Liver (tissue), 9 donors: ENCODE results near the gene CCDC66. TPM values are rescaled to one million over a fixed set of nuclear protein-coding genes. Genes with fewer than 3 reads are reported as not detected.

Experiments
- DNase-seq: peaks from one replicate; pipeline ENCODE4 v3.0.0-alpha.2; 2017; ENCODE audit warnings: low spot score
- H3K27ac ChIP-seq, 2 donors: one replicate each; pipeline ENCODE4 v1.7.0; 2013; ENCODE audit warnings: inconsistent platforms in 2 of 2, low read length in 2 of 2, control low read depth in 1 of 2, low read depth in 1 of 2, mild to moderate bottlenecking in 1 of 2
- H3K27me3 ChIP-seq, 4 donors: one replicate each; pipeline versions ENCODE4 v1.6.1 to v1.7.0; 2013; ENCODE audit warnings: low read length in 3 of 4, inconsistent platforms in 1 of 4, mild to moderate bottlenecking in 1 of 4, moderate library complexity in 1 of 4; ENCODE audit not compliant: control insufficient read depth in 4 of 4, insufficient read depth in 4 of 4
- H3K36me3 ChIP-seq, 4 donors: one replicate each; pipeline versions ENCODE4 v1.6.1 to v1.7.0; 2013; ENCODE audit warnings: low read length in 3 of 4, mild to moderate bottlenecking in 3 of 4, low read depth in 1 of 4, moderate library complexity in 1 of 4; ENCODE audit not compliant: control insufficient read depth in 4 of 4, insufficient read depth in 3 of 4
- H3K4me1 ChIP-seq, 4 donors: one replicate each; pipeline versions ENCODE4 v1.6.1 to v1.7.0; 2013; ENCODE audit warnings: low read length in 3 of 4, mild to moderate bottlenecking in 3 of 4, moderate library complexity in 1 of 4; ENCODE audit not compliant: control insufficient read depth in 4 of 4, insufficient read depth in 4 of 4
- H3K4me3 ChIP-seq, 3 donors: one replicate each; pipeline versions ENCODE4 v1.6.1 to v1.7.0; 2013; ENCODE audit warnings: low read length in 3 of 3, control low read depth in 1 of 3, low read depth in 1 of 3, mild to moderate bottlenecking in 1 of 3
- H3K9ac ChIP-seq, 2 donors: one replicate each; pipeline ENCODE4 v1.7.0; 2013; ENCODE audit warnings: low read length in 2 of 2, mild to moderate bottlenecking in 2 of 2, moderate library complexity in 2 of 2, control low read depth in 1 of 2, low read depth in 1 of 2
- H3K9me3 ChIP-seq, 4 donors: one replicate each; pipeline versions ENCODE4 v1.6.1 to v1.7.0; 2013; ENCODE audit warnings: low read length in 3 of 4; ENCODE audit not compliant: control insufficient read depth in 4 of 4
- EGR1 ChIP-seq, 2 donors: IDR thresholded peaks; 2 replicates each; pipeline ENCODE4 v1.6.1; 2016 to 2018; ENCODE audit warnings: antibody characterized with exemption in 2 of 2, low read depth in 2 of 2
- FOXA1 ChIP-seq: IDR thresholded peaks from 2 replicates; pipeline ENCODE4 v1.6.1; 2016; ENCODE audit warnings: antibody characterized with exemption
- FOXA2 ChIP-seq: IDR thresholded peaks from 2 replicates; pipeline ENCODE4 v1.6.1; 2016; ENCODE audit warnings: antibody characterized with exemption
- GABPA ChIP-seq, 2 donors: IDR thresholded peaks in 1 of 2; conservative IDR thresholded peaks in 1 of 2; 2 replicates each; pipeline ENCODE4 v1.6.1; 2016; ENCODE audit warnings: antibody characterized with exemption in 2 of 2, mild to moderate bottlenecking in 1 of 2, moderate library complexity in 1 of 2
- HNF4A ChIP-seq, 2 donors: conservative IDR thresholded peaks; 2 replicates each; pipeline ENCODE4 v1.6.1; 2016; ENCODE audit warnings: antibody characterized with exemption in 2 of 2, mild to moderate bottlenecking in 2 of 2
- JUND ChIP-seq, 2 donors: IDR thresholded peaks; 2 replicates each; pipeline ENCODE4 v1.6.1; 2016; ENCODE audit warnings: antibody characterized with exemption in 2 of 2
- NR2F2 ChIP-seq: IDR thresholded peaks from 2 replicates; pipeline ENCODE4 v1.6.1; 2016; ENCODE audit warnings: antibody characterized with exemption
- RAD21 ChIP-seq, 2 donors: IDR thresholded peaks; 2 replicates each; pipeline ENCODE4 v1.6.1; 2016; ENCODE audit warnings: antibody characterized with exemption in 2 of 2, mild to moderate bottlenecking in 2 of 2
- RXRA ChIP-seq, 2 donors: IDR thresholded peaks; 2 replicates each; pipeline ENCODE4 v1.6.1; 2017 to 2018; ENCODE audit warnings: antibody characterized with exemption in 2 of 2, mild to moderate bottlenecking in 1 of 2
- TAF1 ChIP-seq: conservative IDR thresholded peaks from 2 replicates; pipeline ENCODE4 v1.6.1; 2016; ENCODE audit warnings: antibody characterized with exemption, mild to moderate bottlenecking
- YY1 ChIP-seq: IDR thresholded peaks from 2 replicates; pipeline ENCODE4 v1.6.1; 2016; ENCODE audit warnings: antibody characterized with exemption, mild to moderate bottlenecking
- WGBS: extraction: QIAGEN DNeasy Blood & Tissue Kit; methylation state at CpG from one replicate; pipeline ENCODE4 v1.1.7; 2013; 5-methylcytosine and 5-hydroxymethylcytosine counted together
- polyA plus RNA-seq, 2 donors: library from polyadenylated mRNA; stranded (reverse) in 1 of 2; unstranded in 1 of 2; fragments of 200-250 nt in 1 of 2; fragments of >200 nt in 1 of 2; fragmentation: Nextera tagmentation in 1 of 2; extraction: Ambion mirVana in 1 of 2; gene quantifications; one replicate each; pipeline versions ENCODE4 v1.2.1 to v1.2.3, GENCODE V29; 2013 to 2015
- total RNA-seq, 2 donors: library from RNA; depleted of rRNA; stranded (reverse); fragments of >200 nt; gene quantifications; one replicate each; pipeline ENCODE4 v1.2.3, GENCODE V29; 2014
- TF ChIP-seq, protein P1 (sequence below): IDR thresholded peaks from 2 replicates; pipeline ENCODE4 v1.6.1; 2016; ENCODE audit warnings: antibody characterized with exemption
- TF ChIP-seq, protein P2 (sequence below): IDR thresholded peaks from 2 replicates; pipeline ENCODE4 v1.6.1; 2016; ENCODE audit warnings: antibody characterized with exemption
- TF ChIP-seq, protein P3 (sequence below): IDR thresholded peaks from 2 replicates; pipeline ENCODE4 v1.6.1; 2016; ENCODE audit warnings: antibody characterized with exemption, mild to moderate bottlenecking
- TF ChIP-seq, protein P4 (sequence below): IDR thresholded peaks from 2 replicates; pipeline ENCODE4 v1.6.1; 2016; ENCODE audit warnings: antibody characterized with exemption
- TF ChIP-seq, protein P5 (sequence below): fragments of 150-350 bp; IDR thresholded peaks from 2 replicates; pipeline ENCODE4 v1.5.1; 2017; ENCODE audit warnings: improper control_type of control experiment, low read depth, low read length; ENCODE audit not compliant: missing input control
- donor health status: healthy.
- donor health status: healthy.
- donor health status: healthy.
- donor health status: healthy.
- donor health status: healthy.

CCDC66 gene
- total and polyA plus RNA-seq, 4 donors, result 2.1 to 23.3 (median 11.8) TPM

DNA sequence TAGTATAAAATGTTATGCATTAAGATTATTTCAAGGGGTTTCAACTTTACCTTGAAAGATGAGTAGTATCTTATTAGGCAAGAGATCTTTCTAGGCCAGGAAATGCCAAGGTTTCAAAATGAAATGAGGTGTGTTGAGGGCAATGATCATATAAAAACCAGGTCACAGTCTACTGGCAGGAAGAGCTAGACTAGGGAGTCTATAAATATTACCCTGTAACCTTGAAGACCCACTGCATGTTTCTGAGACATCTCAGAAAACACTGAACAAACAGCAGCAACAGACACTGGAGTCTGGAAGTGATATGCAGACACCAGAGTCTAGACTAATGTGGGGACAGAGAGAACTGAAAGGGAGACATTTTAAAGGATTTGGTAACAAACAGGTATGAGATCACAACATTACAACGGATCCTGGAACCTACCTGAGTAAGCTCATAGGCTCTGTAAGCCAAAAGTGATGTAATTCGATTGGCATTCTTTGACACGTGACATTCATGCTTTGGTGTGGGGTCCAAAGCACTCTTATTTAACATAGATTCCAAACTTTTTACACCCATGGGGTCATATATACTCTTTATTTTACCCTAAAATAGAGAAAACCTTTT is 111.1 kb downstream of the CCDC66 start:
- Histone ChIP-seq H3K36me3 (peaks cover 2 to 42% (median 22%) of the 10 kb centered on the region in 4 donors), H3K27ac (no peak overlapping the region), H3K9me3 (no peaks in the 10 kb centered on the region), H3K27me3 (no peaks in the 10 kb centered on the region), H3K9ac (no peak overlapping the region), H3K4me3 (no peak overlapping the region), H3K4me1 (no peaks in the 10 kb centered on the region)
- no peak for TF ChIP-seq NR2F2
- TF ChIP-seq RXRA (IDR thresholded peaks at IDR 0.05), result no peak
- TF ChIP-seq, protein P1, sequence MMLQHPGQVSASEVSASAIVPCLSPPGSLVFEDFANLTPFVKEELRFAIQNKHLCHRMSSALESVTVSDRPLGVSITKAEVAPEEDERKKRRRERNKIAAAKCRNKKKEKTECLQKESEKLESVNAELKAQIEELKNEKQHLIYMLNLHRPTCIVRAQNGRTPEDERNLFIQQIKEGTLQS, result no peak
- no peak for TF ChIP-seq YY1
- no peak for TF ChIP-seq GABPA (IDR thresholded peaks at IDR 0.05 in 1 of 2, conservative IDR thresholded peaks at IDR 0.05 in 1 of 2)
- TF ChIP-seq, protein P2, sequence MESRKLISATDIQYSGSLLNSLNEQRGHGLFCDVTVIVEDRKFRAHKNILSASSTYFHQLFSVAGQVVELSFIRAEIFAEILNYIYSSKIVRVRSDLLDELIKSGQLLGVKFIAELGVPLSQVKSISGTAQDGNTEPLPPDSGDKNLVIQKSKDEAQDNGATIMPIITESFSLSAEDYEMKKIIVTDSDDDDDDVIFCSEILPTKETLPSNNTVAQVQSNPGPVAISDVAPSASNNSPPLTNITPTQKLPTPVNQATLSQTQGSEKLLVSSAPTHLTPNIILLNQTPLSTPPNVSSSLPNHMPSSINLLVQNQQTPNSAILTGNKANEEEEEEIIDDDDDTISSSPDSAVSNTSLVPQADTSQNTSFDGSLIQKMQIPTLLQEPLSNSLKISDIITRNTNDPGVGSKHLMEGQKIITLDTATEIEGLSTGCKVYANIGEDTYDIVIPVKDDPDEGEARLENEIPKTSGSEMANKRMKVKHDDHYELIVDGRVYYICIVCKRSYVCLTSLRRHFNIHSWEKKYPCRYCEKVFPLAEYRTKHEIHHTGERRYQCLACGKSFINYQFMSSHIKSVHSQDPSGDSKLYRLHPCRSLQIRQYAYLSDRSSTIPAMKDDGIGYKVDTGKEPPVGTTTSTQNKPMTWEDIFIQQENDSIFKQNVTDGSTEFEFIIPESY, result no peak
- no peak for TF ChIP-seq JUND (IDR thresholded peaks at IDR 0.05)
- TF ChIP-seq TAF1, result no peak
- no peak for TF ChIP-seq HNF4A (conservative IDR thresholded peaks at IDR 0.05)
- TF ChIP-seq, protein P3, sequence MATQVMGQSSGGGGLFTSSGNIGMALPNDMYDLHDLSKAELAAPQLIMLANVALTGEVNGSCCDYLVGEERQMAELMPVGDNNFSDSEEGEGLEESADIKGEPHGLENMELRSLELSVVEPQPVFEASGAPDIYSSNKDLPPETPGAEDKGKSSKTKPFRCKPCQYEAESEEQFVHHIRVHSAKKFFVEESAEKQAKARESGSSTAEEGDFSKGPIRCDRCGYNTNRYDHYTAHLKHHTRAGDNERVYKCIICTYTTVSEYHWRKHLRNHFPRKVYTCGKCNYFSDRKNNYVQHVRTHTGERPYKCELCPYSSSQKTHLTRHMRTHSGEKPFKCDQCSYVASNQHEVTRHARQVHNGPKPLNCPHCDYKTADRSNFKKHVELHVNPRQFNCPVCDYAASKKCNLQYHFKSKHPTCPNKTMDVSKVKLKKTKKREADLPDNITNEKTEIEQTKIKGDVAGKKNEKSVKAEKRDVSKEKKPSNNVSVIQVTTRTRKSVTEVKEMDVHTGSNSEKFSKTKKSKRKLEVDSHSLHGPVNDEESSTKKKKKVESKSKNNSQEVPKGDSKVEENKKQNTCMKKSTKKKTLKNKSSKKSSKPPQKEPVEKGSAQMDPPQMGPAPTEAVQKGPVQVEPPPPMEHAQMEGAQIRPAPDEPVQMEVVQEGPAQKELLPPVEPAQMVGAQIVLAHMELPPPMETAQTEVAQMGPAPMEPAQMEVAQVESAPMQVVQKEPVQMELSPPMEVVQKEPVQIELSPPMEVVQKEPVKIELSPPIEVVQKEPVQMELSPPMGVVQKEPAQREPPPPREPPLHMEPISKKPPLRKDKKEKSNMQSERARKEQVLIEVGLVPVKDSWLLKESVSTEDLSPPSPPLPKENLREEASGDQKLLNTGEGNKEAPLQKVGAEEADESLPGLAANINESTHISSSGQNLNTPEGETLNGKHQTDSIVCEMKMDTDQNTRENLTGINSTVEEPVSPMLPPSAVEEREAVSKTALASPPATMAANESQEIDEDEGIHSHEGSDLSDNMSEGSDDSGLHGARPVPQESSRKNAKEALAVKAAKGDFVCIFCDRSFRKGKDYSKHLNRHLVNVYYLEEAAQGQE, result no peak
- no peak for TF ChIP-seq FOXA2
- TF ChIP-seq, protein P4, sequence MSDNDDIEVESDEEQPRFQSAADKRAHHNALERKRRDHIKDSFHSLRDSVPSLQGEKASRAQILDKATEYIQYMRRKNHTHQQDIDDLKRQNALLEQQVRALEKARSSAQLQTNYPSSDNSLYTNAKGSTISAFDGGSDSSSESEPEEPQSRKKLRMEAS, result no peak
- no peak for TF ChIP-seq RAD21 (IDR thresholded peaks at IDR 0.05)
- TF ChIP-seq FOXA1, result no peak
- TF ChIP-seq EGR1 (IDR thresholded peaks at IDR 0.05; ENCODE audit: low read depth in 2 of 2), result no peak
- TF ChIP-seq, protein P5, sequence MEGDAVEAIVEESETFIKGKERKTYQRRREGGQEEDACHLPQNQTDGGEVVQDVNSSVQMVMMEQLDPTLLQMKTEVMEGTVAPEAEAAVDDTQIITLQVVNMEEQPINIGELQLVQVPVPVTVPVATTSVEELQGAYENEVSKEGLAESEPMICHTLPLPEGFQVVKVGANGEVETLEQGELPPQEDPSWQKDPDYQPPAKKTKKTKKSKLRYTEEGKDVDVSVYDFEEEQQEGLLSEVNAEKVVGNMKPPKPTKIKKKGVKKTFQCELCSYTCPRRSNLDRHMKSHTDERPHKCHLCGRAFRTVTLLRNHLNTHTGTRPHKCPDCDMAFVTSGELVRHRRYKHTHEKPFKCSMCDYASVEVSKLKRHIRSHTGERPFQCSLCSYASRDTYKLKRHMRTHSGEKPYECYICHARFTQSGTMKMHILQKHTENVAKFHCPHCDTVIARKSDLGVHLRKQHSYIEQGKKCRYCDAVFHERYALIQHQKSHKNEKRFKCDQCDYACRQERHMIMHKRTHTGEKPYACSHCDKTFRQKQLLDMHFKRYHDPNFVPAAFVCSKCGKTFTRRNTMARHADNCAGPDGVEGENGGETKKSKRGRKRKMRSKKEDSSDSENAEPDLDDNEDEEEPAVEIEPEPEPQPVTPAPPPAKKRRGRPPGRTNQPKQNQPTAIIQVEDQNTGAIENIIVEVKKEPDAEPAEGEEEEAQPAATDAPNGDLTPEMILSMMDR, result no peak
- 92% methylated on average over 3 of the region's 3 CpGs for WGBS
- DNase-seq, result no peak

Other genes starting within 250 kb of the CCDC66 start
- gene ERC2, start 88.7 kb upstream of the CCDC66 start, total RNA-seq, result under 1 TPM; 0.14 to 0.25 TPM
- gene ERC2, start 88.7 kb upstream of the CCDC66 start, polyA plus RNA-seq, result not detected
- 10 to 100 TPM; 29.3 to 51.3 TPM for gene TASOR, start 126.1 kb downstream of the CCDC66 start, total RNA-seq
- 1 to 10 TPM; 5.6 to 9.1 TPM for gene TASOR, start 126.1 kb downstream of the CCDC66 start, polyA plus RNA-seq
- 1 to 10 TPM; 2.4 to 7.9 TPM for gene ARHGEF3, start 244.8 kb downstream of the CCDC66 start, total RNA-seq
- gene ARHGEF3, start 244.8 kb downstream of the CCDC66 start, polyA plus RNA-seq, result 1 to 10 TPM; 1.6 to 1.7 TPM